CD4-positive, alpha-beta T cell treated with Interleukin-2 at 100 ng/mL for 4 hours (primary cell): ENCODE data around the gene NR2C2.
"Not testable (repeated sequence)": the region's sequence is repeated elsewhere in the genome, so short reads cannot be mapped to it uniquely, and the experiment has no call there.

Source experiments
- DNase-seq: peaks from one replicate; pipeline ENCODE4 v3.0.0-alpha.2; 2020; ENCODE audit warnings: low spot score

NR2C2 gene

DNA sequence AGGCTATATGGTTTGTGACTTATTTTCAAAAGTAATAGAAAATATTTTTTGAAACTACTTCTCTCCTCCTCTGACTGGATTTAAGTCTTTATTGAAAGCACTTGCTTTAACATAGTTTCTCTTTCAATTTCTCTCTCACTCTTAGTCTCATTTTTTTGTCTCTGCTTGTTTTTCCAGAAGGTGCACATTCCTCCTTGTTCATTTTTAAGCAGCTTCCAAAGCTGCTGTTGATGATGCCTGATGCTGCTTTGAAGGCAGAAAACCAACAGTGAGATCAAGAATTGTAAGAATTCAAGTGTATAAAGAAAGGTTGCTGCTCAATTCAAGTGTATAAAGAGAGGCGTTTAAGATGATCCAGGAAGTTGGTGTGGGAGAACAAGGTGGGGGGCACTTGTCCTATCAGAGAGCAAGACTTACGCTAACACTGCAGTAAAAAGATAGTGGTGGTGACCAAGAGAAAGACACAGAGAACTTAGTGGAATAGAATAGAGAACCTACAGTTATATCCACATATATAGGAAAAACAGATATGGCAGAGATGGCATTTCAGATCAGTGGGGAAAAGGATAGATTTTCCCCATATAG is 12.1 kb downstream of the NR2C2 start:
- DNase-seq = no peak

DNA sequence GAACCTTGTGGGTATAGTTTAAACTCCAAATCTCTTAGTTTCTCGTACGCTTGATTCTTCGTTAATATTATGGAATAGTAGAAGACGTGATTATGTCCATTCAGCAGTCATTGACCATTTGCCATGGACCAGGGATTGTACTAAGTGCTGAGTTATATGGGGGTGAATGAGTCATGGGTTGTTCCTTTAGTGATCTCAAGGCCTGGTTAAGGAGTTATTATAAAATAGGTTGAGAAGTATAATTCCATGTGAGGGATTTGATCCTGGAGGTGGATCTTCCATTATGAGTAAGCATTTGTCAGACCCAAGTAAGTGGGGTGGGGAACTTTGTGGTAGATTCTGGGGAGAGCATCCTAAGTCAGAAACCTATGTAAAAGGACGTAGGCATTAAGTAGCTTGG is 15.4 kb downstream of the NR2C2 start:
- DNase-seq = no peak

DNA sequence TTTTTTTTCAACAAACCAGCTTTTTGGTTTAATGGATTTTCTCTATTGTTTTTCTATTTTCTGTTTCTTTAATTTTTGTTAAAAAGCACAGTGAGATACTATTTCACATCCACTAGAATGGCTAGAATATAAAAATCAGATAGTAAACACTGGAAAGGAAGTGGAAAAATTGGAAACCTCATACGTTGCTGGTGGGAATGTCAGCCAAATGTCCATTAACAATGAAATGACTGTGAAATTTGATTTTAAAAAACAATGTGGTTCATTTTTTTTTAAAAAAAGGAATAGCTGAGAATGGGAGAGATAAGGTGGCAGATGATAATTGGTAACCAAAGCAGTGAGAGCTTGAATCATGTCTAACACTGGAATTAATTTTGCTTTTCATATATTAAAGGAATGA is 19.9 kb downstream of the NR2C2 start:
- no peak for DNase-seq

DNA sequence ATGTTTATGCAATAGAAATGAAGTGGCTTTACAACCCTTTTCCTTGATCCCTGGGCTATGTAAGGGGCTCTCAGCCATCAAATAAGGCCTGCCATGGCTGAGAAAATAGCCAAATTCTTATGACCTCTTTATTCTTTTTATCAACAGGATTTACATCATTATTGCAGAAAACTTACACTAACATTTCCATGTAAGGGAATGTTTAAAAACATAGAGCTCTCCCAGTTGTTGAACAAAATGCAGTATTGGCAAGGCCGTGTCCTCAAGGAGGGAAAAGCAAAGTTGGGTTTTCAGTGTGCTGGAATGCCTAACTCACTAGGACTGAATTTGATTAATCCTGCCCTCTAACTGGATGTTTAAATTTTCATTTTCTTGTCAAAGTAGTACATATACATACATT is 22.3 kb downstream of the NR2C2 start:
- no peak for DNase-seq

DNA sequence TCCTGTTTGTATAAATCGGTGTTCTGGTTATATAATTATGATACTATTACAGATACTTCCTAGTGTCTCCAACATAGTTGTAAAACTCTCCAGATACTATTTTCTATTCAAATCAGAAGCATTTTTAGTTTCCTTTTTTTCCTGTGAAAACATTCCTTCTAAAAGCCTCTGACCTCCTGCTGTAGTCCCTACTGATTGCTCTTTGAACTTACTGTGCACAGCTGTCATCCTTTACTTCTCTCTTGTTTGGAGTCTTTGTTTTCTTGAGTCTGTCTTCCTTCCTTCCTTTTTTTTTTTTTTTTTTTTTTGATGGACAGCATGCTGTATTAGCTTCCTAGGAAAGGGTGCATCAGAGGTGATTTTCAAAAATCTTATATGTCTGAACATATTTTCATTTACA is 28.9 kb downstream of the NR2C2 start:
- DNase-seq = no peak

DNA sequence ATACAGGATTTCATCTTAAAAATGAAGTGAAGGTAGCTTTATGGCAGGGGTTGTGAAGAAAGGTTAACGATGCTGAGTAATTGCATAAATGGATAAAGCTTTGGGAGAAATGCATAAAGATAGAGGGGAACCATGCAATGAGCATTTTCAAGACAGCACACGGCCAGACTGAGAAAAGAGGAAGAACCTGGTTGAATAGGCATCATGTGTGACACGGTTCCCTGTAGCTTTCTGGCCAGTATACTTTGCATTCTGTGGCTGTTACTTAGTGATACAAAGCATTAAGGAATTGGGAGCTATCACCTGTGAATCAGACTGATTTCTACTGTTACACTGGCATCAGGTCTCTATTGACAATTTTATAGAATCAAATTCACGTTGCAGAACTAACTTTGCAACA is 33.3 kb downstream of the NR2C2 start:
- DNase-seq = no peak

DNA sequence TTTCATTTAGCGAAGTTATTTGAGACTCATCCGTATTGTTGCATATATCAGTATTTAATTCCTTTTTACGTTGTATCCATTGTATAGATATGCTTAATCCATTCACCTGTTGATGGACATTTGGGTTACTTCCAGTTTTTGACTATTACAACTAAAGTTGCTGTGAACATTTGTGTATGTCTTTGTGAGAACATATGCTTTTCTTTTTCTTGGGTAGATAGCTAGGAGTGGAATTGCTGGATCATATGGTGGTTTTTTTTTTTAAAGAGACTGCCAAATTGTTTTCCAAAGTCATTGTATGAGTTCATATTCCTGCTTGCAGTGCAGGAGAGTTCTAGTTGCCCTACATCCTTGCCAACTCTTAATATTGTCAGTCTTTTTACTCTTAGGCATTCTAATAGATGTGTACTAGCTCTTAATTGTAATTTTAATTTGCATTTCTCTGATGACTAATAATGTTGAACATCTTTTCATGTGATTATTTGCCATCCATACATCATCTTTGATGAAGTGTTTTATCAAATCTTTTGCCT is 37.3 kb downstream of the NR2C2 start:
- no peak for DNase-seq

DNA sequence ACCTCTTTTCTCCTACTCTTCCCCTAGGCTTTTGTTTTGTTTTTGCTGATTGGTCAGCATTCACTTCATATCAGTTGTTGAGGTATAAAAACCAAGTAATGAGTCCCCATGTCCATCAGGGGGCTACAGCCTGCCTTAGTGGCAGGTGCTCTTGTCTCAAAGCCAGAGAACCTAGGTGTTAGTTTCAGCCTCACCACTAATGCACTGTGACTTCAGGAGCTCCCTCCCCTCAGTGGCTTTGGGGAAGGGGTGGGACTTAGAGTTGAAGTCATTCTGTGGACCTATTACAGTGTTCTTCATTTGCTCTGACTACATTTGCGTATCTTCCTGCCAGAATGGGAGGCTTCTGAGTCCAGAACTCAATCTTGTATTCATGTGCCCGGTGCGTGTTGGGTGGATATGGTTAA is 41.6 kb downstream of the NR2C2 start:
- peak; percentile 3 for DNase-seq

DNA sequence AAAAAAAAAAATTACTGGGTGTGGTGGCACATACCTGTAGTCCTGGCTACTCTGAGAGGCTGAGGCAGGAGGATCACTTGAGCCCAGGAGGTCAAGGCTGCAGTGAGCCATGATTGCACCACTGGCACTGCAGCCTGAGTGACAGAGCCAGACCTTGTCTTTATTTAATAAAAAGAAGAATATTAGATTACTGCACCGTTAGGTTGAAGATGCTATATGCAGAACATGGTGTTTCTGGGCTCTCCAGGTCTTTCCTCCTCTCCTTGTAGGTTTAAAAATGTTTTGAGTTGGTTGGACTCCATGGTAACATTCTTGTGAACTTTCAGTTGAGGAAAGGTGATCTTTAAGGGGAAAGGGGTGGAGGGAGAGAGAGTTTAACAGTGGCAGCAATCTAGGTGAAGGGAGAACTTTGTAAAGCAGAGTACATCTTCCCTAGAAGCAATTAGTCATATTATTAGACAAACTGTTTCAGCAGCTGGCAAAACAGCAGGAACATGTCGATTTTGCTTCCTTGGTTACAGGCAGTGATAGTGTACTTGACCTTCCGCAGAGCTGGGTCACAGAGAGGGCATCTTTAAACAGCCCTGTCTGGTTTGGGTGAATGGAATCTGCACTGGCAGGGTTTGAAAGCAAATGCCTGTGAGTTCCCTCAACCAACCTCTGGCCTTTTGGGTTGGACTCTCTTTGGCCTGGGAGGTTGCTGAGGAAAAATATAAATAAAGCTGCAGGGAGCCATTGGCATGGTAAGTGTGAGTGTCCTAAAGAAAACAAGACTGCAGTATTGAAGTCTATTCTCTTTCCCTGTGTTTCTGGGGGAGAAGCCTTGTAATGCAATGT is 42.8 kb downstream of the NR2C2 start:
- DNase-seq = no peak

- no peak for DNase-seq
Observed at GRCh38 chr3:14990780-14991148, 43.4 kb downstream of the NR2C2 start.

GRCh38 chr3:14991151-14991742 is 43.9 kb downstream of the NR2C2 start:
- no peak for DNase-seq

GRCh38 chr3:14991818-14992612 is 44.6 kb downstream of the NR2C2 start:
- DNase-seq = no peak

DNA sequence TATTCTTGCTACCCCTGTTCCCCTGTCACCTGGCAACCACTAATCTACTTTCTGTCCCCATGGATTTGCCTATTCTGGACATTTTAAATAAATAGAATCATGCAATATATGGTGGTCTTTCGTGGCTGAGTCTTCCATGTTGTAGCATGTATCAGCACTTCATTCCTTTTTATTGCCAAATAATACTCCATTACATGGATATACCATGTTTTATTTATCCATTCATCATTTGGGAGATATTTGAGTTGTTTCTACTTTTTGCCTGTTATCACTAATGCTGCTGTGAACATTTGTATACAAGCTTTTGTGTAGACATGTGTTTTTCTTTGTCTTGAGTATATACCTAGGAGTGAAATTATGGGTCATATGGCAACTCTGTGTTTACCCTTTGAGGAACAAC is 50.6 kb downstream of the NR2C2 start:
- no peak for DNase-seq

- not testable (repeated sequence) for DNase-seq
Observed at GRCh38 chr3:14999182-14999581, 51.8 kb downstream of the NR2C2 start.

GRCh38 chr3:15007681-15008141 is 60.3 kb downstream of the NR2C2 start:
- no peak for DNase-seq

GRCh38 chr3:15009167-15009566 is 61.8 kb downstream of the NR2C2 start:
- no peak for DNase-seq

- no peak for DNase-seq
Observed at GRCh38 chr3:15010664-15011063, 63.3 kb downstream of the NR2C2 start.

- DNase-seq = no peak
Observed at GRCh38 chr3:15011174-15011573, 63.8 kb downstream of the NR2C2 start.

DNA sequence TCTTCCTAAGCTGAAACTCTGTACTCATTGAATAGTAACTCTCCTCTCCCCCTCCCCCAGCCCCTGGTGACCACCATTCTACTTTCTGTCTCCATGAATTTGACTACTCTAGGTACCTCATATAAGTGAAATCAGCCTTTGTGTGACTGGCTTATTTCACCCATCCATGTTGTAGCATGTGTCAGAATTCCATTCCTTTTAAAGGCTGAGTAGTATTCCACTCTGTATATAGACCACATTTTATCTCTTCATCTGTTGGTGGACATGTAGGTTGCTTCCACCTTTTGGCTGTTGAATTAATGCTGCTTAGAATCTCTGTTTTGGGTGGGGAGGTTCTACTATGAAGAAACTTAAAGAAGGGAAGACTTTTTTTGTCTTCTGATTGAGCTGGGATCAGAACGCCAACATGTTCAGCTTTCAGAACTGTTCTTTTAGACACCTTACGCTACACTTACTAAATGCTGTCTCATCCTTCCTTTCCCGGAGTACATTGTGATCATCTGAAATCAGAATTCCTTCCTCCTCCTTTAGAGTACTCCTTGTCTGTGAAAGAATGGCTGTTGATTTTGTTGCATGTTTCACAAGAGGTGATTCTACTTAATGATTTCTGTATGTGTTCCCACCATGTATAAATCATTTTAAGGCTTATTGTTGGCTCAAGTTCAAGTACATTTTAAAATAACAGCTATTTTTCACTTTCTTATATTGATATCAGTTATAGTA is 67.4 kb downstream of the NR2C2 start:
- no peak for DNase-seq

DNA sequence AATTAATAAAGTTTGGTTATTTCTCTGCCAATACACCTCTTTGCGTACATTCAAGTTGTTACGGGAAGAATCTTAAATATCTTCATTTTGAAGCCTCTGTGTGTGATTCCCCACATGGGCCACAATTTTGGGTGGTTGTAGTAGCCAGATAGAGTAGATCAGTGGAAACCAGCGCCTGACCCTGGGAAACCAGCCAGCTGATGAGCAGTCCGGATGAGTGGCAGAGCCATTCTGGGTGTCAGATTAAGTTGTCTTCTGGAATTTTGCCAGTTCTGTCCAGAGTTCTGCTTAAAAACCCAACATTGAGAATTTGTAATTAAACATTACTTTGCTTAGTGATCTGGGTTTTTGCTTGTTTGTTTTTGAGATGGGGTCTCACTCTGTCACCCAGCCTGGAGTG is 68.1 kb downstream of the NR2C2 start:
- no peak for DNase-seq

DNA sequence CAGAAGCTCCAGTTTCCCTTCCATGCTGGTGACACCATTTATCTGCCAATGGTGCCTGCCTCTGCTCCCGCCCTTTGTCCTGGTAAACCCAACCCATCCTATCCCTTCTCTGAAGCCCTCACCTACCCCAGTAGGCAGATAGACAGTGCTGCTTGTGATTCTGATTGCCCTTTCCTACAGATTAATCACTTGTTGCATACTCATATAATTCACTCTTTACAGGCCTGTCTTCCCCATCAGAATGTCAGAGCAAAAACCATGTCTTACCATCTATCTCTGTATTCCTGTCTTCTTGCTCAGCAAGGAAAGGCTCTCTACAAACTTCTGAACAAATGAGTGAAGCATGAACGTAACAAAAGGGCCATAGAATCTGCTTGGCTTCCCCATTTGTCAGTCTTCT is 69.8 kb downstream of the NR2C2 start:
- no peak for DNase-seq

GRCh38 chr3:15023249-15023648 is 75.9 kb downstream of the NR2C2 start:
- no peak for DNase-seq
